H1 (cell line): Measurements from ENCODE around the gene TOR1A. TPM values are rescaled to one million over a fixed set of nuclear protein-coding genes. Genes with fewer than 3 reads are reported as not detected.

ENCODE experiments used
- CTCF ChIA-PET: fragments of 300-600 bp; sonication (Branson Sonifier 250); formaldehyde crosslinking; loops from one replicate; lab custom pipeline; 2021; ENCODE audit not compliant: partially characterized antibody; lab: Charles Lee
- POLR2A ChIA-PET: fragments of 300-600 bp; sonication (Branson Sonifier 250); formaldehyde crosslinking; loops from one replicate; lab custom pipeline; 2021; ENCODE audit warnings: inconsistent platforms; ENCODE audit not compliant: partially characterized antibody; lab: Charles Lee
- DNase-seq, 2 experiments: peaks; one replicate each; pipeline versions ENCODE4 v3.0.0 to v3.0.0-alpha.2; 2010 to 2022; ENCODE audit warnings: low spot score in 2 of 2, low read depth in 1 of 2, mixed read lengths in 1 of 2
- FAIRE-seq: peaks from 2 replicates; lab custom pipeline; 2011; peaks lifted over from hg19 to GRCh38; lab: Jason Lieb, UNC
- H2AFZ ChIP-seq: 2 replicates; pipeline ENCODE4 v1.8.1; 2012; ENCODE audit warnings: low read length, inconsistent platforms
- H2AK5ac ChIP-seq: 2 replicates; pipeline ENCODE4 v1.6.1; 2013; ENCODE audit warnings: low read depth, low read length
- H2BK120ac ChIP-seq: replicated peaks from 2 replicates; pipeline ENCODE3; 2013; ENCODE audit warnings: low read depth, low read length, inconsistent platforms
- H2BK12ac ChIP-seq: 2 replicates; pipeline ENCODE4 v1.6.1; 2013; ENCODE audit warnings: low read depth, low read length
- H2BK15ac ChIP-seq: 2 replicates; pipeline ENCODE4 v1.6.1; 2013; ENCODE audit warnings: low read length
- H2BK20ac ChIP-seq: 2 replicates; pipeline ENCODE4 v1.6.1; 2013; ENCODE audit warnings: low read length
- H2BK5ac ChIP-seq: 2 replicates; pipeline ENCODE4 v1.6.1; 2013; ENCODE audit warnings: low read depth, low read length
- H3K14ac ChIP-seq: 2 replicates; pipeline ENCODE4 v1.6.1; 2013; ENCODE audit warnings: inconsistent platforms; ENCODE audit not compliant: insufficient read length
- H3K18ac ChIP-seq: 2 replicates; pipeline ENCODE4 v1.6.1; 2013; ENCODE audit warnings: low read length; ENCODE audit errors: extremely low read depth
- H3K23ac ChIP-seq: 2 replicates; pipeline ENCODE4 v1.6.1; 2013; ENCODE audit warnings: inconsistent platforms; ENCODE audit not compliant: insufficient read length
- H3K23me2 ChIP-seq: 2 replicates; pipeline ENCODE4 v1.6.1; 2013; ENCODE audit warnings: low read depth, low read length
- H3K27ac ChIP-seq: 2 replicates; pipeline ENCODE4 v1.6.1; 2011; ENCODE audit warnings: low read depth, low read length, inconsistent platforms
- H3K27me3 ChIP-seq, 4 experiments: replicated peaks in 1 of 4; 1 replicate in 1 of 4; 2 replicates in 3 of 4; pipeline versions ENCODE4 v1.6.1 to v1.8.1; 2011 to 2013; ENCODE audit warnings: low read length in 3 of 4, mild to moderate bottlenecking in 3 of 4, inconsistent platforms in 2 of 4, mixed read lengths in 2 of 4, moderate library complexity in 1 of 4; ENCODE audit not compliant: control insufficient read depth in 3 of 4, insufficient read depth in 3 of 4; ENCODE audit errors: extremely low read depth in 1 of 4
- H3K36me3 ChIP-seq, 4 experiments: 2 replicates each; pipeline versions ENCODE4 v1.6.1 to v1.8.1; 2011 to 2013; ENCODE audit warnings: mild to moderate bottlenecking in 4 of 4, low read length in 3 of 4, moderate library complexity in 2 of 4, control low read depth in 1 of 4, inconsistent platforms in 1 of 4; ENCODE audit not compliant: insufficient read depth in 4 of 4, control insufficient read depth in 2 of 4
- H3K4ac ChIP-seq: replicated peaks from 2 replicates; pipeline ENCODE3; 2013; ENCODE audit warnings: low read length, low read depth, mixed read lengths, inconsistent platforms; ENCODE audit not compliant: insufficient read length
- H3K4me1 ChIP-seq, 4 experiments: replicated peaks in 1 of 4; 1 replicate in 1 of 4; 2 replicates in 3 of 4; pipeline versions ENCODE4 v1.6.1 to v1.8.1; 2011 to 2013; ENCODE audit warnings: low read length in 3 of 4, inconsistent platforms in 2 of 4, mixed read lengths in 1 of 4; ENCODE audit not compliant: insufficient read depth in 4 of 4, control insufficient read depth in 3 of 4
- H3K4me2 ChIP-seq, 2 experiments: 2 replicates each; pipeline versions ENCODE4 v1.6.1 to v1.8.1; 2011 to 2013; ENCODE audit warnings: low read depth in 2 of 2, low read length in 2 of 2, control low read depth in 1 of 2, inconsistent platforms in 1 of 2, mild to moderate bottlenecking in 1 of 2; ENCODE audit not compliant: insufficient read depth in 1 of 2
- H3K4me3 ChIP-seq, 4 experiments: fragments of 200-600, 300-600 bp in 1 of 4; sonication (generic), shearing (Covaris generic), sonication (Bioruptor Twin) in 1 of 4; 2 replicates each; pipeline versions ENCODE4 v1.5.1 to v1.8.1; 2011 to 2016; ENCODE audit warnings: low read length in 4 of 4, low read depth in 3 of 4, control low read depth in 2 of 4, inconsistent platforms in 2 of 4, mild to moderate bottlenecking in 2 of 4, mixed read lengths in 1 of 4, moderate library complexity in 1 of 4; ENCODE audit not compliant: insufficient read depth in 2 of 4; ENCODE audit errors: extremely low read depth in 1 of 4
- H3K56ac ChIP-seq: replicated peaks from 2 replicates; pipeline ENCODE3; 2013; ENCODE audit warnings: low read depth, mild to moderate bottlenecking, mixed read lengths, low read length, inconsistent platforms; ENCODE audit not compliant: insufficient read length
- H3K79me1 ChIP-seq: 2 replicates; pipeline ENCODE4 v1.6.1; 2013; ENCODE audit warnings: low read depth, low read length, control low read depth
- H3K79me2 ChIP-seq, 2 experiments: 2 replicates each; pipeline versions ENCODE4 v1.6.1 to v1.8.1; 2012 to 2013; ENCODE audit warnings: low read length in 2 of 2, mild to moderate bottlenecking in 2 of 2, inconsistent platforms in 1 of 2; ENCODE audit not compliant: insufficient read depth in 2 of 2, control insufficient read depth in 1 of 2
- H3K9ac ChIP-seq, 4 experiments: replicated peaks in 1 of 4; 1 replicate in 1 of 4; 2 replicates in 3 of 4; pipeline versions ENCODE4 v1.6.1 to v1.8.1; 2011 to 2013; ENCODE audit warnings: low read depth in 3 of 4, low read length in 3 of 4, control low read depth in 2 of 4, mild to moderate bottlenecking in 2 of 4, moderate library complexity in 2 of 4, inconsistent platforms in 1 of 4; ENCODE audit errors: extremely low read depth in 1 of 4
- H3K9me3 ChIP-seq, 2 experiments: 2 replicates each; pipeline versions ENCODE4 v1.6.1 to v1.8.1; 2012 to 2013; ENCODE audit warnings: mild to moderate bottlenecking in 2 of 2, moderate library complexity in 2 of 2, control low read depth in 1 of 2, inconsistent platforms in 1 of 2, low read depth in 1 of 2, low read length in 1 of 2, mixed read lengths in 1 of 2; ENCODE audit not compliant: insufficient read depth in 2 of 2
- H4K20me1 ChIP-seq, 2 experiments: replicated peaks in 1 of 2; 2 replicates each; pipeline versions ENCODE3 to v1.8.1; 2011 to 2013; ENCODE audit warnings: inconsistent platforms in 2 of 2, low read length in 2 of 2, mild to moderate bottlenecking in 1 of 2; ENCODE audit not compliant: insufficient read depth in 2 of 2, control insufficient read depth in 1 of 2
- H4K5ac ChIP-seq: 2 replicates; pipeline ENCODE4 v1.6.1; 2013; ENCODE audit warnings: low read length, low read depth, mixed read lengths, inconsistent platforms; ENCODE audit not compliant: insufficient read length
- H4K8ac ChIP-seq: 2 replicates; pipeline ENCODE4 v1.8.0; 2013; ENCODE audit warnings: mild to moderate bottlenecking, moderate library complexity, low read length, inconsistent platforms; ENCODE audit not compliant: insufficient read depth; ENCODE audit errors: extremely low read depth
- H4K91ac ChIP-seq: replicated peaks from 2 replicates; pipeline ENCODE3; 2013; ENCODE audit warnings: low read length, mixed read lengths, inconsistent platforms; ENCODE audit not compliant: insufficient read length
- CBX5 ChIP-seq: fragments of 300-800, 300-1000 bp; sonication (generic); IDR thresholded peaks from 2 replicates; pipeline ENCODE4 v1.7.1; 2016; ENCODE audit warnings: antibody characterized with exemption, low read length, low read depth
- GTF2F1 ChIP-seq: IDR thresholded peaks from 2 replicates; pipeline ENCODE4 v1.6.1; 2012; ENCODE audit warnings: low read depth, low read length, improper control_type of control experiment, borderline replicate concordance
- KDM1A ChIP-seq: fragments of 200-600, 300-600 bp; sonication (generic); IDR thresholded peaks from 2 replicates; pipeline ENCODE4 v1.7.1; 2016; ENCODE audit warnings: mild to moderate bottlenecking, low read length, borderline replicate concordance
- WGBS, 2 experiments: shearing (Covaris generic) in 1 of 2; methylation state at CpG; one replicate each; pipeline versions ENCODE4 v1.1.6 to v1.1.7; 2013 to 2015; ENCODE audit warnings: low lambda C conversion rate in 2 of 2, mixed read lengths in 2 of 2, inconsistent platforms in 1 of 2, low coverage in 1 of 2, missing lambda C conversion rate in 1 of 2; ENCODE audit not compliant: insufficient replicate concordance in 2 of 2, insufficient coverage in 1 of 2, insufficient read length in 1 of 2; ENCODE audit errors: extremely low coverage in 1 of 2, missing lambda C conversion rate in 1 of 2; 5-methylcytosine and 5-hydroxymethylcytosine counted together
- polyA plus RNA-seq, 7 experiments: library from polyadenylated mRNA; depleted of rRNA in 3 of 7; stranded (reverse) in 5 of 7; unstranded in 2 of 7; fragments of >200 nt in 5 of 7; fragments of 200-250 nt in 2 of 7; gene quantifications; 1 replicate in 5 of 7; 2 replicates in 1 of 7; 4 replicates in 1 of 7; pipeline versions ENCODE4 v1.2.1 to v1.2.3, GENCODE V29; 2011 to 2013; ENCODE audit warnings: missing spikeins in 2 of 7, mixed read lengths in 2 of 7
- total RNA-seq: library from RNA; stranded (reverse); fragmentation: NEBNext Ultra II Directional; extraction: Animal tissue kit (Norgen Biotek cat#: 25700); gene quantifications from 2 replicates; pipeline ENCODE4 v1.2.1, GENCODE V29; 2021

The TOR1A gene
- total and polyA plus RNA-seq, 2 of the 8 experiments (the other 6 are each of a cell fraction or from before 2014, with no cell fraction given): 37.6 to 46.7 TPM

DNA sequence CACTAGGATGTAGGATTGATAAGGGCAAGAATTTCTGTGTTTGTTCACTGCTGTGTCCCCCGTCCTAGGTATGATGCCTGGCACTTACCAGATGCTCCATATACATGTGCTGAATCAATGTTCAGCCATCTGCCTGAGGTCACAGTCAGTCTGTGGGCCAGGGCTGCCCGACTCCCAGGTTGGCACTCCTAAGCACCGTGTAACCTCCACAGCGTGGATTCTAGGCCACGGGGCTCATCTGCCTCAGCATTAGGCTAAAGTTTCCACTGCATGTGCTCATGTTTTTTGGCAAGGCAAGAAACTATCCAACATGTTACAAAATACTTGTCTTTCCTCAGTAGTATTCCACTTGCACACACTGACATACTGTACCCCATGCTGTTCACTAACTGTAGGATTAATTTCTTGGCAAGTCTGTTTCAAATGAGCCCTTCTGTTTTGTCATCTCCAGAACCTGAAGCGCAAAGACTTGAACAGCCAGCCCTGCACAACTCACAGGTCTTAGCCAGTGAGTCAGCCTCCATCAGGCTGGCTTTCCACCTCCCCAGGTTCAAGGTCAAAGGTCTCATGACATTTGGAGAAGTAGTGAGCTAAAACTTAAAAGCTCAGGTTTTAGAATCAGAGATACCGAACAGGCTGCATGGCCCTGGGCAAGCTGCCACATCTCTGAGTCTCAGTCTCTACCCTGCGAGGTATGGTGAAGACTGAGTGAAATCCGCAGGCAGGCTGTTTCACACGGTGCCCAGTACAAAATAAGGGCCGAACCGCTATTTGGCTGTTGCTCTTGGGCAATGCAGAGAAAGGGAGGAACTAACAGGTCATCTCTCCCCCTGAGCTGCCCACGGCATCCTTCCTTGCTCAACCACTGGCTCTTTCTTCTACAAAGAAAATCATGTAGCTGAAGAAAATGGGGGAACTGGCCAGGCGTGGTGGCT, 7.2 kb downstream of the TOR1A start:
- Histone ChIP-seq H2BK12ac (no peak overlapping the region), H3K4ac (no peak overlapping the region), H3K23ac (no peak overlapping the region), H2BK20ac (no peak overlapping the region), H3K56ac (no peak overlapping the region), H2AK5ac (no peak overlapping the region), H3K9me3 (no peaks in the 10 kb centered on the region), H4K91ac (no peak overlapping the region), H3K79me1 (no peaks in the 10 kb centered on the region; the same call in 1 of the 2 replicates), H3K14ac (no peak overlapping the region), H2BK120ac (no peak overlapping the region), H4K5ac (no peak overlapping the region), H2AFZ (no peak overlapping the region), H2BK5ac (no peak overlapping the region), H3K79me2 (no peaks in the 10 kb centered on the region), H2BK15ac (no peak overlapping the region), H4K8ac (no peak overlapping the region), H3K27ac (no peak overlapping the region), H3K9ac (no peak overlapping the region), H3K4me2 (no peak overlapping the region), H4K20me1 (peaks cover 3 to 15% of the 10 kb centered on the region in 2 experiments), H3K23me2 (no peaks in the 10 kb centered on the region), H3K36me3 (peaks cover 14 to 52% (median 37%) of the 10 kb centered on the region in 4 experiments), H3K4me1 (no peaks in the 10 kb centered on the region), H3K18ac (no peak overlapping the region), H3K27me3 (no peaks in the 10 kb centered on the region), H3K4me3 (no peak overlapping the region)
- DNase-seq (no peak), FAIRE-seq (no peak)
- WGBS, 2 experiments: 91% methylated on average over 14 of the region's 14 CpGs; no CpG with 5 or more reads in 1 of the 2 experiments
- POLR2A ChIA-PET: interaction anchor here (1.4 kb wide), 1 partner anchor 8 kb away, joined by 3 read pairs; no protein-coding TSS in a partner anchor
- TF ChIP-seq CBX5 (no peak), KDM1A (no peak), GTF2F1 (no peak)
- CTCF ChIA-PET: interaction anchor here (0.9 to 1.1 kb wide), 2 partner anchors 29 to 173 kb away, joined by 4 to 5 read pairs; no protein-coding TSS in a partner anchor
